Measurements from ENCODE around the gene WRAP53.
A peak's percentile ranks its signal among the peaks of the same experiment; 100 is the strongest.

The WRAP53 gene

DNA sequence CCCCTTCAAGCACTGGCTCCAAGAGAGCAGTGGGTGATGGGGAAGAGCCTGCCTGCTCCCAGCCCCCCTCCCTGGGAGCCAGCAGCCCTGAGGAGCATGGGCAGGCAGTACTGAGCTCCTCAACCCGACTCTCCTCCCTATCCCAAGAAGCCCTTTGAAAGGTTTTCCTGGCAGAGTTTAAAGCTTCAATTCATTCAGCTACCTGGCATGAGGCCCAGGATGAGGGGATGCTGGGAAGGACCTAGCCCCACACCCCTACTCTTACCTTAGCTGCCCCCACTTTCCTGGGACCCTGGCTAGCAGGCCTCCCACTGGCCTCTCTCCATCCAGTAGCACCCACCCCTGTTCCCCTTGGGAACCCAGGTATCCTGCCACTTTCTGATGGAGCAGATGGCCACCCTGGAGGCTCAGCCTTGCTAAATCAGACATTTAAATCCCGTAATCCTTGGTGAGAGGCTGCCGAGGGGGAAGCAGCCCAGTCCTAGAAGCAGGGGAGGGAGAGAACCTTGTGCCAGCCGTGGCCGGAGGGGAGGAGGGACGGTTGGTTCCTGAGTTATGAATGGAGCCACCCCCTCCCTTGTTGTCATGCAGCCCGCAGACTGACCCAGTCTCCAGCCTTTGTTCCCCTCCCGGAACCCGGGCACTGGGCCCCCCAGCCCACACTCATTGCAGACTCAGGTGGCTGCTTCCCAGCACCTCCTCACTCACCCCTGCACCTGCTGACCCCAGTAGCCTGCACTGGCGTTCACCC lies 20.4 kb upstream of the WRAP53 start:
- H3K36me3 ChIP-seq (ENCODE audit: insufficient read depth, low read length): peaks cover 64% of the 10 kb centered on the region

DNA sequence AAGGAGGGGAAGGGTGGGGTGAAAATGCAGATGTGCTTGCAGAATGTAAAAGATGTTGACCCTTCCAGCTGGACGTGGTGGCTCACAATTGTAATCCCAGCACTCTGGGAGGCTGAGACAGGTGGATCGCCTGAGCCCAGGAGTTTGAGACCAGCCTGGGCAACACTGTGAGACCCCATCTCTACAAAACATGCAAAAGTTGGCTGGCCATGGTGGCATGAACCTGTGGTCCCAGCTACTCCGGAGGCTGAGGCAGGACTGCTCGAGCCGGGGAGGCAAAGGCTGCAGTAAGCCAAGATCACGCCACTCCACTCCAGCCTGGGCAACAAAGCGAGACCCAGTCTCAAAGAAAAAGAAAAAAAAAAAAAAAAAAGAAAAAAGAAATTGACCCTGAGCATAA lies 19.8 kb upstream of the WRAP53 start:
- no peaks in the 10 kb centered on the region for H4K20me1 ChIP-seq (ENCODE audit: insufficient read depth, low read length)
- H3K27ac ChIP-seq (ENCODE audit: low read depth, low read length, poor library complexity, severe bottlenecking): no peak overlapping the region
- peaks cover 71% of the 10 kb centered on the region for H3K36me3 ChIP-seq (ENCODE audit: insufficient read depth, low read length)
- H3K27me3 ChIP-seq (ENCODE audit: insufficient read depth, low read length): no peaks in the 10 kb centered on the region
- no peak overlapping the region for H2AFZ ChIP-seq (ENCODE audit: low read length)
- no peaks in the 10 kb centered on the region for H3F3A ChIP-seq (ENCODE audit: insufficient read depth, low read length)
- H3K4me3 ChIP-seq (ENCODE audit: low read depth, low read length, poor library complexity, severe bottlenecking): no peak overlapping the region
- no peaks in the 10 kb centered on the region for H3K79me2 ChIP-seq (ENCODE audit: insufficient read depth, low read length)
- H3K4me2 ChIP-seq (ENCODE audit: low read length): no peak overlapping the region
- no peaks in the 10 kb centered on the region for H3K9me2 ChIP-seq (ENCODE audit: low read depth, low read length)
- TF ChIP-seq, protein P1, sequence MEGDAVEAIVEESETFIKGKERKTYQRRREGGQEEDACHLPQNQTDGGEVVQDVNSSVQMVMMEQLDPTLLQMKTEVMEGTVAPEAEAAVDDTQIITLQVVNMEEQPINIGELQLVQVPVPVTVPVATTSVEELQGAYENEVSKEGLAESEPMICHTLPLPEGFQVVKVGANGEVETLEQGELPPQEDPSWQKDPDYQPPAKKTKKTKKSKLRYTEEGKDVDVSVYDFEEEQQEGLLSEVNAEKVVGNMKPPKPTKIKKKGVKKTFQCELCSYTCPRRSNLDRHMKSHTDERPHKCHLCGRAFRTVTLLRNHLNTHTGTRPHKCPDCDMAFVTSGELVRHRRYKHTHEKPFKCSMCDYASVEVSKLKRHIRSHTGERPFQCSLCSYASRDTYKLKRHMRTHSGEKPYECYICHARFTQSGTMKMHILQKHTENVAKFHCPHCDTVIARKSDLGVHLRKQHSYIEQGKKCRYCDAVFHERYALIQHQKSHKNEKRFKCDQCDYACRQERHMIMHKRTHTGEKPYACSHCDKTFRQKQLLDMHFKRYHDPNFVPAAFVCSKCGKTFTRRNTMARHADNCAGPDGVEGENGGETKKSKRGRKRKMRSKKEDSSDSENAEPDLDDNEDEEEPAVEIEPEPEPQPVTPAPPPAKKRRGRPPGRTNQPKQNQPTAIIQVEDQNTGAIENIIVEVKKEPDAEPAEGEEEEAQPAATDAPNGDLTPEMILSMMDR (IDR thresholded peaks at IDR 0.05; ENCODE audit: low read length): no peak
- no peak for TF ChIP-seq EZH2 (IDR thresholded peaks at IDR 0.05; ENCODE audit: borderline replicate concordance, low read length)
- H3K9ac ChIP-seq (ENCODE audit: low read length): no peak overlapping the region
- no peaks in the 10 kb centered on the region for H3K4me1 ChIP-seq (ENCODE audit: insufficient read depth, low read length, severe bottlenecking)
- no peaks in the 10 kb centered on the region for H3K9me3 ChIP-seq (ENCODE audit: low read length)

More for the DNA sequence above, 20.4 kb upstream of the WRAP53 start:
- Histone ChIP-seq H4K20me1 (ENCODE audit: insufficient read depth, low read length) (no peaks in the 10 kb centered on the region), H3K9me3 (ENCODE audit: low read length) (no peaks in the 10 kb centered on the region), H3K27me3 (ENCODE audit: insufficient read depth, low read length) (no peaks in the 10 kb centered on the region), H3K79me2 (ENCODE audit: insufficient read depth, low read length) (no peaks in the 10 kb centered on the region), H3K4me3 (ENCODE audit: low read depth, low read length, poor library complexity, severe bottlenecking) (no peak overlapping the region), H3K27ac (ENCODE audit: low read depth, low read length, poor library complexity, severe bottlenecking) (no peak overlapping the region), H3F3A (ENCODE audit: insufficient read depth, low read length) (no peaks in the 10 kb centered on the region), H3K4me2 (ENCODE audit: low read length) (no peak overlapping the region), H3K9ac (ENCODE audit: low read length) (no peak overlapping the region), H3K9me2 (ENCODE audit: low read depth, low read length) (no peaks in the 10 kb centered on the region), H3K4me1 (ENCODE audit: insufficient read depth, low read length, severe bottlenecking) (no peaks in the 10 kb centered on the region), H2AFZ (ENCODE audit: low read length) (no peak overlapping the region)
- no peak for TF ChIP-seq EZH2 (IDR thresholded peaks at IDR 0.05; ENCODE audit: borderline replicate concordance, low read length)
- TF ChIP-seq, protein P1 (IDR thresholded peaks at IDR 0.05; ENCODE audit: low read length): no peak

GRCh38 chr17:7673239-7673638 lies 15.0 kb upstream of the WRAP53 start:
- no peaks in the 10 kb centered on the region for H3K27me3 ChIP-seq (ENCODE audit: insufficient read depth, low read length)
- no peaks in the 10 kb centered on the region for H3K9me2 ChIP-seq (ENCODE audit: low read depth, low read length)
- no peaks in the 10 kb centered on the region for H3K79me2 ChIP-seq (ENCODE audit: insufficient read depth, low read length)
- TF ChIP-seq, protein P1 (IDR thresholded peaks at IDR 0.05; ENCODE audit: low read length): peak; percentile 61
- TF ChIP-seq EZH2 (IDR thresholded peaks at IDR 0.05; ENCODE audit: borderline replicate concordance, low read length): no peak
- no peaks in the 10 kb centered on the region for H3F3A ChIP-seq (ENCODE audit: insufficient read depth, low read length)
- no peaks in the 10 kb centered on the region for H4K20me1 ChIP-seq (ENCODE audit: insufficient read depth, low read length)
- no peak overlapping the region for H3K27ac ChIP-seq (ENCODE audit: low read depth, low read length, poor library complexity, severe bottlenecking)
- no peaks in the 10 kb centered on the region for H3K4me1 ChIP-seq (ENCODE audit: insufficient read depth, low read length, severe bottlenecking)
- H3K4me3 ChIP-seq (ENCODE audit: low read depth, low read length, poor library complexity, severe bottlenecking): no peak overlapping the region
- H2AFZ ChIP-seq (ENCODE audit: low read length): no peak overlapping the region
- no peak overlapping the region for H3K9ac ChIP-seq (ENCODE audit: low read length)
- H3K36me3 ChIP-seq (ENCODE audit: insufficient read depth, low read length): peaks cover 87% of the 10 kb centered on the region
- H3K9me3 ChIP-seq (ENCODE audit: low read length): peaks cover 4% of the 10 kb centered on the region; the same call in 1 of the 2 replicates
- H3K4me2 ChIP-seq (ENCODE audit: low read length): no peak overlapping the region

All from OCI-LY1 (cell line).